Measurements from ENCODE around the gene NPIPB4. TPM values are rescaled to one million over a fixed set of nuclear protein-coding genes. Genes with fewer than 3 reads are reported as not detected.
"Not testable (repeated sequence)": the region's sequence is repeated elsewhere in the genome, so short reads cannot be mapped to it uniquely, and the experiment has no call there.

The NPIPB4 gene
- 16.0 and 26.1 TPM in 2 replicates for total RNA-seq
- polyA plus RNA-seq = 25.8 and 39.1 TPM in 2 replicates

GRCh38 chr16:21857656-21858055, at the start of gene NPIPB4:
Gene NPIPB4 (minus strand): TSS chr16:21857756. CDS start chr16:21857378, 378 bp downstream.
- H3K4me2 ChIP-seq; H3K36me3 ChIP-seq (replicated peaks; ENCODE audit: insufficient read depth, low read depth); H3K4me1 ChIP-seq (ENCODE audit: insufficient read depth); H3K27ac ChIP-seq; H3K9me2 ChIP-seq (replicated peaks; ENCODE audit: insufficient read depth); H3K4me3 ChIP-seq; H3K79me2 ChIP-seq; DNase-seq (ENCODE audit: low spot score); H2AFZ ChIP-seq; H3K9me3 ChIP-seq (ENCODE audit: low read depth); H3K27me3 ChIP-seq; H4K20me1 ChIP-seq (ENCODE audit: insufficient read depth, poor library complexity, severe bottlenecking): not testable (repeated sequence)
- no CpG with 5 or more reads among the region's 5 CpGs for WGBS (ENCODE audit: low lambda C conversion rate, missing lambda C conversion rate)

GRCh38 chr16:21898998-21899397, 41.4 kb upstream of the NPIPB4 start:
- not testable (repeated sequence) for H3K4me3 ChIP-seq; H3K9me2 ChIP-seq (replicated peaks; ENCODE audit: insufficient read depth); H2AFZ ChIP-seq; H4K20me1 ChIP-seq (ENCODE audit: insufficient read depth, poor library complexity, severe bottlenecking); H3K4me1 ChIP-seq (ENCODE audit: insufficient read depth); H3K27me3 ChIP-seq; H3K27ac ChIP-seq; H3K79me2 ChIP-seq; H3K36me3 ChIP-seq (replicated peaks; ENCODE audit: insufficient read depth, low read depth); H3K4me2 ChIP-seq; DNase-seq (ENCODE audit: low spot score); H3K9me3 ChIP-seq (ENCODE audit: low read depth)
- 92% methylated on average over 4 of the region's 5 CpGs for WGBS (ENCODE audit: low lambda C conversion rate, missing lambda C conversion rate)

GRCh38 chr16:21881988-21882387, 24.4 kb upstream of the NPIPB4 start:
- H3K27me3 ChIP-seq; H2AFZ ChIP-seq; H4K20me1 ChIP-seq (ENCODE audit: insufficient read depth, poor library complexity, severe bottlenecking); H3K9me2 ChIP-seq (replicated peaks; ENCODE audit: insufficient read depth); H3K4me3 ChIP-seq; H3K4me1 ChIP-seq (ENCODE audit: insufficient read depth); H3K4me2 ChIP-seq; DNase-seq (ENCODE audit: low spot score); H3K36me3 ChIP-seq (replicated peaks; ENCODE audit: insufficient read depth, low read depth); H3K79me2 ChIP-seq; H3K27ac ChIP-seq; H3K9me3 ChIP-seq (ENCODE audit: low read depth): not testable (repeated sequence)
- WGBS (ENCODE audit: low lambda C conversion rate, missing lambda C conversion rate) = 50% methylated on average over 3 of the region's 3 CpGs

GRCh38 chr16:21837186-21837585, 20.4 kb downstream of the NPIPB4 start:
- H3K27me3 ChIP-seq; H3K79me2 ChIP-seq; DNase-seq (ENCODE audit: low spot score); H2AFZ ChIP-seq; H3K36me3 ChIP-seq (replicated peaks; ENCODE audit: insufficient read depth, low read depth); H3K4me2 ChIP-seq; H3K9me3 ChIP-seq (ENCODE audit: low read depth); H3K27ac ChIP-seq; H4K20me1 ChIP-seq (ENCODE audit: insufficient read depth, poor library complexity, severe bottlenecking); H3K4me1 ChIP-seq (ENCODE audit: insufficient read depth); H3K4me3 ChIP-seq; H3K9me2 ChIP-seq (replicated peaks; ENCODE audit: insufficient read depth): not testable (repeated sequence)
- no CpG with 5 or more reads among the region's 13 CpGs for WGBS (ENCODE audit: low lambda C conversion rate, missing lambda C conversion rate)

- H3K4me1 ChIP-seq (ENCODE audit: insufficient read depth); H2AFZ ChIP-seq; DNase-seq (ENCODE audit: low spot score); H3K27me3 ChIP-seq; H3K4me2 ChIP-seq; H3K9me3 ChIP-seq (ENCODE audit: low read depth); H4K20me1 ChIP-seq (ENCODE audit: insufficient read depth, poor library complexity, severe bottlenecking); H3K4me3 ChIP-seq; H3K79me2 ChIP-seq; H3K36me3 ChIP-seq (replicated peaks; ENCODE audit: insufficient read depth, low read depth); H3K27ac ChIP-seq; H3K9me2 ChIP-seq (replicated peaks; ENCODE audit: insufficient read depth): not testable (repeated sequence)
- no CpG with 5 or more reads among the region's 18 CpGs for WGBS (ENCODE audit: low lambda C conversion rate, missing lambda C conversion rate)
Measured at GRCh38 chr16:21836334-21836733, 21.2 kb downstream of the NPIPB4 start.

- 42% methylated on average over 4 of the region's 24 CpGs for WGBS (ENCODE audit: low lambda C conversion rate, missing lambda C conversion rate)
- H3K79me2 ChIP-seq; H3K9me2 ChIP-seq (replicated peaks; ENCODE audit: insufficient read depth): not testable (repeated sequence)
Measured at GRCh38 chr16:21835747-21836146, 21.8 kb downstream of the NPIPB4 start.

GRCh38 chr16:21834211-21834610, 23.3 kb downstream of the NPIPB4 start:
- H3K4me1 ChIP-seq (ENCODE audit: insufficient read depth); H3K9me2 ChIP-seq (replicated peaks; ENCODE audit: insufficient read depth); H3K4me3 ChIP-seq; H4K20me1 ChIP-seq (ENCODE audit: insufficient read depth, poor library complexity, severe bottlenecking); H3K9me3 ChIP-seq (ENCODE audit: low read depth); DNase-seq (ENCODE audit: low spot score); H3K36me3 ChIP-seq (replicated peaks; ENCODE audit: insufficient read depth, low read depth); H3K27ac ChIP-seq; H3K4me2 ChIP-seq; H3K79me2 ChIP-seq; H3K27me3 ChIP-seq; H2AFZ ChIP-seq: not testable (repeated sequence)
- WGBS (ENCODE audit: low lambda C conversion rate, missing lambda C conversion rate) = 70% methylated on average over 4 of the region's 5 CpGs

More at GRCh38 chr16:21835747-21836146, 21.8 kb downstream of the NPIPB4 start:
- not testable (repeated sequence) for H3K27ac ChIP-seq; H3K27me3 ChIP-seq; H3K4me2 ChIP-seq; DNase-seq (ENCODE audit: low spot score); H2AFZ ChIP-seq; H4K20me1 ChIP-seq (ENCODE audit: insufficient read depth, poor library complexity, severe bottlenecking); H3K4me1 ChIP-seq (ENCODE audit: insufficient read depth); H3K4me3 ChIP-seq; H3K9me3 ChIP-seq (ENCODE audit: low read depth); H3K36me3 ChIP-seq (replicated peaks; ENCODE audit: insufficient read depth, low read depth)

GRCh38 chr16:21829929-21830328, 27.6 kb downstream of the NPIPB4 start:
- not testable (repeated sequence) for H3K4me2 ChIP-seq; H3K4me1 ChIP-seq (ENCODE audit: insufficient read depth); H3K79me2 ChIP-seq; H3K9me2 ChIP-seq (replicated peaks; ENCODE audit: insufficient read depth); H3K9me3 ChIP-seq (ENCODE audit: low read depth); H3K27me3 ChIP-seq; H3K36me3 ChIP-seq (replicated peaks; ENCODE audit: insufficient read depth, low read depth); H2AFZ ChIP-seq; DNase-seq (ENCODE audit: low spot score); H3K27ac ChIP-seq; H4K20me1 ChIP-seq (ENCODE audit: insufficient read depth, poor library complexity, severe bottlenecking); H3K4me3 ChIP-seq
- 78% methylated on average over 6 of the region's 8 CpGs for WGBS (ENCODE audit: low lambda C conversion rate, missing lambda C conversion rate)

- H2AFZ ChIP-seq; H3K4me1 ChIP-seq (ENCODE audit: insufficient read depth): not testable (repeated sequence)
- WGBS (ENCODE audit: low lambda C conversion rate, missing lambda C conversion rate) = 81% methylated on average over 5 of the region's 5 CpGs
Measured at GRCh38 chr16:21826067-21826706, 31.4 kb downstream of the NPIPB4 start.

More at GRCh38 chr16:21826067-21826706, 31.4 kb downstream of the NPIPB4 start:
- not testable (repeated sequence) for H3K27ac ChIP-seq; DNase-seq (ENCODE audit: low spot score); H3K9me2 ChIP-seq (replicated peaks; ENCODE audit: insufficient read depth); H3K36me3 ChIP-seq (replicated peaks; ENCODE audit: insufficient read depth, low read depth); H3K4me2 ChIP-seq; H3K27me3 ChIP-seq; H3K4me3 ChIP-seq; H3K79me2 ChIP-seq; H3K9me3 ChIP-seq (ENCODE audit: low read depth); H4K20me1 ChIP-seq (ENCODE audit: insufficient read depth, poor library complexity, severe bottlenecking)
